ENCODE measurements around the gene TOM1L2.
"Not testable (repeated sequence)": the region's sequence is repeated elsewhere in the genome, so short reads cannot be mapped to it uniquely, and the experiment has no call there.

TOM1L2 gene

GRCh38 chr17:17943281-17943984, 28.8 kb downstream of the TOM1L2 start:
- no peak for DNase-seq (ENCODE audit: low spot score)

DNA sequence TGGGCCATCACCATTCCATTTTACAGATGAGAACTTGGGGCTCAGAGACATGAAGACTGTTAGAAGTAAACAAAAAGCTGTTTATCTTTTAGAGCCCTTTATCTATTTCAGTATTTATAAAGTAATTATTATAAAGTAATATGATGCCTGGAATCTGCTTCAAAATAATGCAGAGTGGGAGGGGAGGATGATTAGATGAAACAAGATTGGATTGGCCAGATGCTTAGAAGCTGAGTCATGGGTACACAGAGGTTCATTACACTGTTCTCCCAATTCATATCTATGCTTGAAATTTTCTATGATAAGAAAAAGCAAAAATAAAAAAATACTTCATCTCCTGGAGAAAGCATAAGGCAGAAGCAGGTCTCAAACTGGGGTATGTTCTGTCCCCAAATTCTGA, 29.4 kb downstream of the TOM1L2 start:
- no peak for DNase-seq (ENCODE audit: low spot score)

DNA sequence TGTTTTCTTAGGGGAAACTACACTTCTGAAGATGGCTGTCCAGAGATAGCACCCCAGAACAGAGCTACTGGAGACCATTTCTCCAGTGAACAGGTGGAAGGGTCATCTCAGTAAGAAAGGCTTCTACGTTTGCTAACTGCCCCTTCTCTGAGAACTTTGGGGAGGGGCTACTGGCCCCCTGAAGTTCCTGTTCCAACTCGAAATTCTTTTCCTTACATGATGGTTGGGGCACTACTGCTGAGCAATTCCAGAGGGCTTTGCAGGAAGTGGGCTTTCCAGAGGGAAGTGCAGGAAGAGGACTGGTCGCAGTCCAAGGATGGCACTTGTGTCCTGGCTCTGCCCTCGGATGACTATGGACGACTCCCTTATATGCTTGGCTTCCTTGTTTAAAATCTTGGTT, 31.2 kb downstream of the TOM1L2 start:
- no peak for DNase-seq (ENCODE audit: low spot score)

- DNase-seq (ENCODE audit: low spot score), result no peak
These were observed 31.7 kb downstream of the TOM1L2 start for GRCh38 chr17:17940441-17940911.

GRCh38 chr17:17939941-17940340, 32.3 kb downstream of the TOM1L2 start:
- DNase-seq (ENCODE audit: low spot score), result not testable (repeated sequence)

- DNase-seq (ENCODE audit: low spot score), result no peak
These were observed 33.7 kb downstream of the TOM1L2 start for GRCh38 chr17:17938388-17939107.

GRCh38 chr17:17937958-17938357, 34.2 kb downstream of the TOM1L2 start:
- DNase-seq (ENCODE audit: low spot score), result no peak

DNA sequence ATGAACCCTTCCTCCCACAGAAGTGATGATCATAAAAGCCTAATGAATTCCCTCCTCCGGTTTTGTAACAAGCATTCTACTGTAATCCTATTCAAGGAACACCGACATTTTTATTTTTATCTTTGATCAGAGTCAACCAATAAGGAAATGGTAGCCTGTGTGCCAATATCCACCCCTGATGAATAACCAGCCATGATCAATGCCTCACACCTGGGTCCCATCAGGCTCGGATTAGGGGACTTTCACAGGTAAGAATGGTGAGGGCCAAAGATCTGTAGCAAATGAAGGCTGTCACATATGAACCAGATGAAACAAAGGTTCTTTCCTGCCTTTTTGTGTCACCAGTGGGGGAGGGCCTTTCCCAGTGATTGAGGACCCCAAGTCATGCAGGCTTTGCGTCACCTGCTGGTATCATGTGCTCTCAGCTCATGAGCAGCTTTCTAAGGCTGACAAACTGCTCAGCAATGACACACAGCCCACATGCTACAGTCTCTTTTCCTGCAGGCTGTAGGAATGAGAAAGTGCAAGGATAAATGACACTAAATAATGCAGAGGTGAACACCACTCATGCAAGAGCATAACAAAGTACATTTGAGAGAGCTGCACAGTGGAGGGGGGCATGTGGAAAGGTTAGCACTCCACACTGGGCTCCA, 34.9 kb downstream of the TOM1L2 start:
- DNase-seq (ENCODE audit: low spot score), result no peak

DNA sequence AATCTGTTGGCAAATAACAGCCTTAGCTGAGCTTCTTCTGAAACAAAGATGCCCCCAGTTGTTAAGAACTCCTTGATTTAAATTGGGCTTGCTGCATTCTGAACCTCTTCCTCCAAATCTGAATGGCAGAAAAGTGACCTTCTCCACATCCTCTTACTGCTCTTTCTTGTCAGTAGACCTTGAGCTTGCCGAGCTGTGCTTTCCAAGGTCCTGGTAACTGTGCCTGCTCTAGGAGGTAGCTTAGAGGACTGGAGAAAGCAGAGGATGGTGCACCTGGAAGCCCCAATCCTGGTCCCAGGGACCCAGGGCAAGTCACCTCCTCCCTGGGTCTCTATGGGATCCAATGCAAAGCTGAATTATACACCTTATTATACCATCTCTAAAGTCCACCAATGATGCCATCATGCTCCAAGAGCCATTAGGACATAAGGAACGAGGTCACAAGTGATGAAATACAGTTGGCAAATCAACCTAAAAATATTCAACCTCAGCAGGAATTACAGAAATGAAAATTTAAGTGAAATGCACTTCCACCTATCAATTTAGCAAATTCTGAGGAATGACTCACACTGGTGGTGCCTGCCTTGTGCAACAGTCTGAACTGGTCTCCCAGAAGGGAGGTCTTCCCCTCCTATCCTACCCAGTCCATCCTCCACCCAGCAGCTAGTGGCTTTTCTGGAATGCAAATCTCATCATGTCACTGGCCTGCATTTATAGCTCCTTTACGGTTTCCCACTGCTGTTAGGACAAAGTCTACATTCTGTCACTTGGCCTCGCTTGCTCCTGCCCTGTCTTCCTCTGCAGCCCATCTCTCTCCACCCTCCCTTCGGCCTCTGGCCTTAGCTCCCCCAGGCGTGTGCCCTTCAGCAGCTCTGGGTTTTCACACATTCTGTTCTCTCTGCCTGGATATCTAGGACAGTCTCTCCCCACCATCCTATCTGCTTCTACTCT, 36.6 kb downstream of the TOM1L2 start:
- no peak for DNase-seq (ENCODE audit: low spot score)

DNA sequence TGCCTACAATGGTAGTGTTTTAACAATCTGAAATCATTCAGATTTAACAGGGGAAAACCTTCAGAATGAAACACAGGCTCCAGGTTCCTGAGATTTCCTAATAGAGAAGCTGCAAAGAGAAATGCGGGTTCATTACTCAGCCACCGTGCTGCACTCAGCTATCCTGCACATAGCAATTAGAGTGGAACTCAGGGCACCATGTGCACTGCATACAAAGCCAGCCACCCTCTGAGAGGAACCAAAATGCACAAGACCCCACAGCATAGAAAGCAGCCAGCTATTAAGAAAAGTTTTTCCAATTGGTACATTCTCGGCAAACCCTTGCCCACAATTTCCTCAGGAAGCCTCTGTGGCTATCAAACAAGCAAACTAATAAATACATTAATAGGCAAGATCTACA, 37.4 kb downstream of the TOM1L2 start:
- DNase-seq (ENCODE audit: low spot score), result no peak

GRCh38 chr17:17934214-17934613, 38.0 kb downstream of the TOM1L2 start:
- no peak for DNase-seq (ENCODE audit: low spot score)

DNA sequence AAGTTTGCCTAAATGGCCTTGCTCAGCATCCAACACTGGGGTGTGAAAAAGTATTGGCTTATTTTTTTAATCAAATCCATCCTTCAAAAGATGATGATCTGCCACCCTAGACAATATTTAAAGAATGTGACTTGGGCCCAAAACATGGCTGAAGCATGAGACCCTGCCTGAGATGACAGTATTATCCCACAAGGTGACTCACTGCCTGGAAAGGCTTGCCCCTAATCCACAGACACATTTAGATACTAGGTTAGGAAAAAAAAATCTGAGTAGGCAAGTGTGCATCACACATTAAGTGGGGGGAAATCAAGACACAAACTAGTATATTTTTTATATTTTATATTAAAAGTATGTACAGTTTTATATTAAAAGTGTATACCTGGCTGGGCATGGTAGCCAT, 38.4 kb downstream of the TOM1L2 start:
- DNase-seq (ENCODE audit: low spot score), result no peak

- no peak for DNase-seq (ENCODE audit: low spot score)
These were observed 41.0 kb downstream of the TOM1L2 start for GRCh38 chr17:17931159-17931558.

DNA sequence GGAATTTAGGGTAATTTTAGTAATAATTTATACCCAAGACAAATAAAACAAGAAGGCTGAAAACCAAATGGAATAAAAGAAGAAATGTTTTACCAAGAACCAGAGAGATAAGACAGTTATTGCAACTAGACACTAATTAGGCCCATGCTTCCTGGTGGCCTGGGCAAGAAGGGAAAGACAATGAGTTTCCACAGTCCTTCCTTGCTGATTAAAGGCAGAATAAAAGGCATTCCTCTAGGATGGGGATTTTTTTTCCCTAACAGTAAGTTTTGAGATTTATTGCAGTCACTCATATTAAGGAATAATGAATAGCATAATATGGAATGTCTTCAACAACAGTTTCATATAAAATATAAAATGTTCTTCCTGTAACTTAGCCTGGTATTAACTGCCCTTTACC, 41.5 kb downstream of the TOM1L2 start:
- no peak for DNase-seq (ENCODE audit: low spot score)

- no peak for DNase-seq (ENCODE audit: low spot score)
These were observed 42.4 kb downstream of the TOM1L2 start for GRCh38 chr17:17929655-17930380.

DNA sequence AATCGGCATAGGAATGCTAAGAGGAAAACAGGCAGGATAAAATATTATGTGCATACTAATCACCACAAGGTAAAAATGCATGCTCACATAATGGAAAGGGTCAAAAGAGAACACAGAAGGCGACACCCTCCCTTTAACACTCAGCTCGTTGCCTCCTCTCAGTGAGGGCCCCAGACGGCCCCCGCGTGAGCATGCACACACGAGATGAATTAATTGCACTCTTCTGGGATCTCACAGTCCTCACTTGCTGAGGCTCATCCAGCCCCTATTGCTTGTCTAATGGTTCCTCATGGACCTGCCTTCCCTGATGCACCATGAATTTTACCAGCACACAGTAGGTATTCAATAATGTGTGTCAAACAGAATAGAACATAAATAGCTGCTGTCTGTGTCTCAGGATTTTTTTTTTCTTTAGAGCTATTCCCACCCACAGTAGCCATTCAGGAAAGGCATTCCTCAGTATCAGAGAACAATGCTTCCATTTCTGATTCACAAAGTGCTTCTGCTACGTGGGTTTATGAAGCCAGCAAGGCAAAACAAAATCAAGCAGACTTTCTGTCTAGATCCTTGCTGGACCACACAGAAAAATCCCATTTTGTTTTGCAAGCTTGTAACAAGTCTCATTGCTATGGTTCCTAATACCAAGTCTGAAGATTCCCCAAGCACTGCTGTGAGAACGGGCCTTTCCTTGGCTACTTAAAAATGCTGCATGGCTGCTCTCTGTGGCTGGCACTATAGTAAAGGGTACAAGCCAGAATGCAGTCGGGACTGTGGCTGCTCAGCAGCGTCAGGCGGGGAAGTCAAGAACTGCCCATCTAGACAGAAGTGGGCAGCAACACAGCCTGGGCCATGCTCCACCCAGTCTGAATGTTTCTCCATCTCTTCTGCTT, 43.6 kb downstream of the TOM1L2 start:
- peak; percentile 85 for DNase-seq (ENCODE audit: low spot score)

DNA sequence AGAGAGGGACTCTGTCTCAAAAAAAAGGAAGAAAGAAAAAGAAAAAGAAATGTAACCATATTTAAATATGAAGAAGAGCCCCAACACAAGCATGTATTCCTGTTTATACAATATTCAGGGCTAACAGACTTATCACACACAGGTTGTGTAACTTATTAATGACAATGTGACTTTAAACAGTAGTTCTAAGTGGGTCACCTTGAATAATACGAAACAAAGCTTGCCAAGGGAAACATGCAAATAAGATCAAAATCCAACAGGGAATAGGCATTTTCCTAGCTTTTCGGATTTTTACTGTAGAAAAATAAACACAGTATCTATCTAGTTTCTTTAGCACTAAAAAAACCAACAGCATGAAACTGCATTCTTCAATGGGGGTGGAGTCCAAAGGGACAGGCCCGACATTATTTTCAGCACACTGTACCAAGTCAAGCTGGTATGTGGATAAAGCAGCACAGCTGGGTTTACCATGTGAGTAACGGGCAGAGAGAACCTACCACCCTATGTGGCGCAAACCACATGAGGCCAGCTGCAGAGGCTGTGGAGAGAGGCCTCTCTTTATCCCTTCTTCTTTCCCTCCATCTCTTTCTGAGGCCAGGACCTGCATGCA, 45.3 kb downstream of the TOM1L2 start:
- DNase-seq (ENCODE audit: low spot score), result peak; percentile 71

DNA sequence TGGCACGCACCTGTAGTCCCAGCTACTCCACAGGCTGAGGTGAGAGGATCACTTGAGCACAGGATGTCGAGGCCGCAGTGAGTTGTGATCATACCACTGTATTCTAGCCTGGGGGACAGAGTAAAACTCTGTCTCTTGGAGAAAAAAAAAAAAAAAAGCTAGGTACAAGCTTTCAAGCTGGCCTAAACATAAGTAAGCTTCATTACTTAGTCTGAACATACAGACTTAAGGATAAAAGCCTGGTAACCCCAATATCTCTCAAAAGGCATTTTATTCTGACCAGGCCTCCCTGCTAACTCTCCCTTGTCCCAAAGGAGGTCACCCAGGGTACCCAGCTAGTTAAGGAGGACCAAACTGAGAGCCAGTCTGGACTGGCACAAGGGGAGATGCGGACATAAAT, 46.2 kb downstream of the TOM1L2 start:
- DNase-seq (ENCODE audit: low spot score), result no peak

GRCh38 chr17:17924857-17925250, 47.3 kb downstream of the TOM1L2 start:
- no peak for DNase-seq (ENCODE audit: low spot score)
